GM21576 (cell line): Measurements from ENCODE around the gene KLF15.

Experiments
- ATAC-seq: cut with Tn5 transposase; IDR thresholded peaks from one replicate; pipeline ENCODE4 v1.9.1; 2021; ENCODE audit warnings: mild to moderate bottlenecking, moderate library complexity; ENCODE audit not compliant: unreplicated experiment

The KLF15 gene

GRCh38 chr3:126364130-126364695 lies 7.0 kb upstream of the KLF15 start:
- no peak for ATAC-seq

- no peak for ATAC-seq
These were observed 4.0 kb upstream of the KLF15 start for GRCh38 chr3:126361211-126361610.

GRCh38 chr3:126360714-126361060 lies 3.5 kb upstream of the KLF15 start:
- no peak for ATAC-seq

GRCh38 chr3:126360046-126360713 lies 3.0 kb upstream of the KLF15 start:
- no peak for ATAC-seq

- ATAC-seq: no peak
These were observed 1.6 kb upstream of the KLF15 start for GRCh38 chr3:126358816-126359181.

GRCh38 chr3:126358038-126358815 lies 1.0 kb upstream of the KLF15 start:
- no peak for ATAC-seq

- ATAC-seq: no peak
These were observed 589 bp downstream of the KLF15 start for GRCh38 chr3:126356373-126357264.

- no peak for ATAC-seq
These were observed 1.3 kb downstream of the KLF15 start for GRCh38 chr3:126355777-126356372.

- ATAC-seq: no peak
These were observed 2.0 kb downstream of the KLF15 start for GRCh38 chr3:126355251-126355650.

- no peak for ATAC-seq
These were observed 2.4 kb downstream of the KLF15 start for GRCh38 chr3:126354776-126355175.

- ATAC-seq: no peak
These were observed 3.4 kb downstream of the KLF15 start for GRCh38 chr3:126353694-126354321.

- ATAC-seq: no peak
These were observed 4.4 kb downstream of the KLF15 start for GRCh38 chr3:126352476-126353454.

- ATAC-seq: no peak
These were observed 5.3 kb downstream of the KLF15 start for GRCh38 chr3:126351771-126352475.

GRCh38 chr3:126351086-126351770 lies 6.0 kb downstream of the KLF15 start:
- ATAC-seq: no peak

- no peak for ATAC-seq
These were observed 6.6 kb downstream of the KLF15 start for GRCh38 chr3:126350502-126351085.

- ATAC-seq: no peak
These were observed 7.4 kb downstream of the KLF15 start for GRCh38 chr3:126349611-126350501.

GRCh38 chr3:126349071-126349470 lies 8.1 kb downstream of the KLF15 start:
- no peak for ATAC-seq
